GM19023 (cell line): ENCODE data around the gene DNAH5.
"Not testable (repeated sequence)": the region's sequence is repeated elsewhere in the genome, so short reads cannot be mapped to it uniquely, and the experiment has no call there.

Experiments used
- ATAC-seq: cut with Tn5 transposase; IDR thresholded peaks from one replicate; pipeline ENCODE4 v1.9.1; 2021; ENCODE audit warnings: mild to moderate bottlenecking, moderate library complexity; ENCODE audit not compliant: unreplicated experiment

DNAH5 gene

GRCh38 chr5:13833440-13833839 lies 111.0 kb downstream of the DNAH5 start:
- no peak for ATAC-seq

DNA sequence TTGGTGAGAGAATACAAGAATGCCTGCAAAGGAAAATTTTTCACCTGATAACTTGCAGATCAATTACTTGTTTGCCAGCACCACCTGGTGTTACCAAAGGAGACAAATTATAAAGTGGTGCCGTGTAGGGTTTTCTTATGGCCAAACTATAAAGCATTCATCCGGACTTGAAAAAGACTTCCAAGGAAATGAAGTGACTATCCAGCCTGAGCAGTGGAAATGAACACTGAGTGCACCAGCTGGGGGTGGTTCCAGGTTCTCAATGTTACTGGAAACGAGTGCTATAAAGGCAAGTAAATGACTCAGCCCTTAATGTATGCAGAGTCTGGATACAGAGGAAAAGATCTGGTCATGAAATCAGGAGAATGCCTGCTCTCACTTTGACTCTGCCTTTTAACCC lies 113.1 kb downstream of the DNAH5 start:
- ATAC-seq = no peak

DNA sequence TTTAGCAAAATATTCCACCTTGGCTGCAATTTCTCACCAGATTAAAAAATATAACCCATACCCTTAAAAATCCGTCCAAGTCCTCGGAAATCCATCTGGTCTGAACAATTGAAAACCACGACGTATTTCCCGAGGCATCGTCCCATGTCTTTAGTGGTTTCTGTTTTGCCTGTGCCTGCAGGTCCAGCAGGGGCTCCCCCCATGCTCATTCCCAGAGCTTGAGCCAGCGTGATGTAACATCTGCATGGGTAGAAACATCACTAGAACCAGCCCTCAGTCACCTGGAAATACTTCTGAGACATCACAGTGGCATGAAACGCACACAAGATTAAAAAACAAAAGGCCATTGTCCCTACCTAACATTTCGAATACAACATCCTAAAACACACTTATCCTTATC lies 114.0 kb downstream of the DNAH5 start:
- ATAC-seq = no peak

GRCh38 chr5:13821366-13821765 lies 123.1 kb downstream of the DNAH5 start:
- no peak for ATAC-seq

DNA sequence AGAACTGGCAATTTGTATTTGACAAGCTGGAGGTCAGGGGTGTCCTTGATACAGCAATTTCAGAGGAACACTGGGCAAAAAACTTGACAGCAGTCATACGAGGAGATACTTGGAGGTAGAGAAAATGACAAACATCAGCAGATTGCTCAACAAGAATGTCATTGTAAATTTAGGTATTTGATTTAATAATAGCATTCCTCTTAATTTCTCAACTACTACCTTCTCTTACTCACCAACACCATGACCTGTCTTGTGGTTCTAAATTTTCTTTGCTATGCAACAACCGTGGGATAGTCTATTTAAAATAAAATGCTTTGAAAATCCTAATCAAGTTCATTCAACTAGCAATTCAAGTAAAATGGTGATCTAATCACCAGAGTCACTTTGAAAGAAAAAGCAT lies 128.4 kb downstream of the DNAH5 start:
- no peak for ATAC-seq

DNA sequence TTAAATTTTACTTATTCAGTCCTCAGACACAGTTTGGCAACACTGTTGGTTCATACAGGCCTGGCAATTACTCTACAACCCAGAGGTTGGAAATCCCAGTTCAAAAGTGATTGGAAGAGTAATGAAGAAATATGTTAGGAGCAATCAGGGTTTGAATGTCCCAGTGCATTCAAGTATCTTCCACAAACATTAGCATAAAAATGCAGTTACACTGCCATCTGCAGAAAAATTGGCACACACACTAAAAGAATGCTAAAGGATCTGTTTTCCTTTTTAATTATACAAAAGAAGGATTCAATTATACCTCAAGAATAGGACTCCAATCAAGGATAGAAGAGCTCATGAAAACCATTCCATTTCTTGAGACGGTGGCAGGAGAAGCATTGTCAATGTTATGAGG lies 130.2 kb downstream of the DNAH5 start:
- ATAC-seq = no peak

DNA sequence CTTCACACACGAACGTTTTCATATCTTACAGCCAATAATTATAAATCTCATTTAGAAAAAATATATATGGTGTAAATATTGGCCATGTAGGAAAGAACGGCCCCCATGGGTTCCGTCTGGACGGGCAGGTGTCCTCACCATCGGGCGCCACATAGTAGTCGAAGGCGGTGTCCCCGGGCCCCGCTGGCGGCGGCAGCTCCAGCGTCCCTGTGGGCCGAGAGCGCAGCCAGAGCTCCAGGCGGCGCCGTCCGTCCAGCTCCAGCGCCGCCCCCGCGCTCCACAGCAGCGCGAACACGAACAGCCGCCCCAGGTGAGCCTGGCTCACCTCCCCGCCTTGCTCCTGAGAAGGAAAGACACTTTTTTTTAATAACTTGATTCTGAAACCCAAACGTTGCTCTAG lies 134.6 kb downstream of the DNAH5 start:
- no peak for ATAC-seq

DNA sequence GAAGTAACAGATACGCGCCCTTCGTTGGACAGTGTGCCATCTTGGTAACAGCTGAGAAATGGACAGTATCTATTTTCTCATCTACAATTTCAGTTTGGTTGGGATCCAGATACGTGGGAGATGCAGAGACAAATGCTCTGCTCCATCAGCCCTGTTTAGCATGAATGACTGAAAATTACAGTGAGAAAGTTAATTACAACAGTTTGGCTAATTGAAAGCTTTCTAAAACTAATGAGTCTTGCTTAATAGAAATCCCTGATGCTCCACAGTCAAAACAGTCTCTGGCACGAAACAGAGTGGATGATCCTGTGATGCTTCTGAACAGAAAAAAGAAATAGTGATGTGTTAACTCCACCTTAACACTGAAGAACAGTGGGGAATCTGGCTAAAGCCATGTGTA lies 140.2 kb downstream of the DNAH5 start:
- ATAC-seq = no peak

- not testable (repeated sequence) for ATAC-seq
These were observed 145.9 kb downstream of the DNAH5 start for GRCh38 chr5:13798569-13798968.

DNA sequence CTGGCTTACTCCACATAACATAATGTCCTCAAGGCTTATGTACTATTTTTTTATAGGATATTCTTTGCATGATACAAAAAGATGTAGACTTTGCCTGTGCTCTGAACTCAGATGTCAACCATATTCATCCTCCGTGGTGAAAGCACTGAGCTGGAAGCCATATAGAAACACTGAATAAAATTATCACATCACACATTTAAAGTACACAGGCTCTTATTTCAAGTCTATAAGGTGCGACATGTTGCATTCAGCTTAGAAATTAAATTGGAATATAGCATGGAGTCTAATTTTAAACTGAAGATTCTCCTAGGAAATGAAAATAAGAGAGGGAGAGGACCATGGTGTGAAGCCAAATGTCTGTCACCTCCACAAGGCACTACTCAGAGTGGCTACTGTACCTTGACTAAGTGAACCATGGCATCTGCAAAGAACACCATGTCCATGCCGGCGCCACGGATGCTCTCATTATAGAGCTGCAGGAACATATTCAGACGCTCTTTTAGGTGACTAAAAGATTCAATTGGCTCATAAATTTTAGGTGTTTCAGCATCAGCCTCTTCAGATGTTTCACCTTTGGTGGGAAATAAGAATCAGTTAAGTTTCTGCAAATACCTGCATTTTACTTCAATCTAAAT lies 158.6 kb downstream of the DNAH5 start:
- ATAC-seq = no peak

GRCh38 chr5:13783726-13784125 lies 160.8 kb downstream of the DNAH5 start:
- ATAC-seq = no peak

DNA sequence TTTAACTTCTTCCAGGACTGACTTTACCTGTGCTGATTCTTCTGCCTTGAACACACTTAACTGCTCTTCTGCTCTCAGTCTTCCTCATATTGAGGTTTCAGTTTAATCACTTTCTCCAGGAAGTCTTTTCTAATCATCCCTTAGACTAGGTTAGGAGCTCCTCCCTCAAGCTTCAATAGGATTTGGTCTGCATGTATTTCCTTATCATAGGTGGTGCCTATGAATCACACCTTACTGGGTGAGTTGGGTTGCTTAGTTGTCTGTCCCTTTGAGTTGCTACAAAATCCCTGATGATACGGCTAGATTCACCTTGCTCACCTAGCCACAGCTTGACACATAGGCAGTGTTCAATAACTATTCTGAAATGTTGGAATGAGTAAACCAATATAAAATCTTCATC lies 164.4 kb downstream of the DNAH5 start:
- no peak for ATAC-seq

DNA sequence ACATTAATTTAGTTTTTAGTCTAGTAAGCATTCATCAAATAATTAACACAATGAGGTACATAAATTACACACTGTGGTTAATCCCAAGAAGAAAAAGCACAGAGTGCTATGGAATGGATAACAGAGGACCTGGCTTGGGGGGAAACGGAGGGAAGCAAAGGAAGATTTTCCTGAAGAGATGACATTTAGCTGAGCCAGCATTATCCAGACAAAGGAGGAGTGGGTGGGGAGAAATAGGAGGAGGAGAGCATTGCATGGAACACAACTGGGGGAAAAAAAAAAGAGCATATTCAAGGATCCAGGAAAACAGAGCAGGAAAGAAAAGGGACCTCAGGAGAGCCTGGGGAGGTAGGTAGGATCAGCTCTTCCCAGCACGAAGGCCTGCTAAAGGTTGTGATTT lies 170.8 kb downstream of the DNAH5 start:
- no peak for ATAC-seq

- no peak for ATAC-seq
These were observed 173.4 kb downstream of the DNAH5 start for GRCh38 chr5:13771011-13771571.

DNA sequence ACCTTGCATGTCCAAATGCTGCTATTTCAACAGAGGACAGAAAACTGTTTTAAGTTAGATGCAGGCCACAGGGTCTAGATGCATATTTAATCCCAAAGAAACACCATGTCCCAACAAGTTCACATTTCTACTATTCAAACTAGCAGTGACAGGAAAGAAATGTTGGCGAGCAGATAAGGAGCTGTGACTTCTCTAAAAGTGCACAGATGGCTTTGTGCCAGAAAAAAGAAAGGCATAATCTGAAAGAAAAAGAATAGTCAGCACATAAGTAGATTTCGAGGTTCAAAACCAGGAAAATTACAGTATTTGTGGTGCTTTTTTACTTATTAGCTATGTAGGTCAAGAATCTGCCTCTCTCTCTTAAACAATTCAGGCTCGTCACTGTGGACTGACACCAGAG lies 178.3 kb downstream of the DNAH5 start:
- ATAC-seq = no peak

GRCh38 chr5:13763719-13764118 lies 180.8 kb downstream of the DNAH5 start:
- ATAC-seq = no peak

DNA sequence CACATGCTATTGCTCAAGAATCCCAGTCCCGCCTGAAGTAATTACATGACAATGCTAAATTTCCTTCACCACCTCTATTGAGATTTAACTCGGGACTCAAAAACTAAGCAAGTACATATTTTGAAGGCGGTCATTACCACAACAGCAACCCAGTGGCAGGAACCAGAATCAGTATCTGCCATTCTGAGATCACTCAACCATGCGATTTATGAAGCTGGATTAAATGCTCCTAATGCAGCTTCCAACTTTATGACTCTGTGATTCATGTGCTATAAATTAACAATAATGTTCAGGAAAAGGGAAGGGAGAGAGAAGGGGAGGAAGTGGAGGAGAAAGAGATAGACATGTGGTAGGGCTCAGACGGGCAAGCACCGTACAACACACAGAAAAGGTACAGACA lies 194.7 kb downstream of the DNAH5 start:
- ATAC-seq = no peak

- ATAC-seq = no peak
These were observed 198.5 kb downstream of the DNAH5 start for GRCh38 chr5:13746026-13746425.

DNA sequence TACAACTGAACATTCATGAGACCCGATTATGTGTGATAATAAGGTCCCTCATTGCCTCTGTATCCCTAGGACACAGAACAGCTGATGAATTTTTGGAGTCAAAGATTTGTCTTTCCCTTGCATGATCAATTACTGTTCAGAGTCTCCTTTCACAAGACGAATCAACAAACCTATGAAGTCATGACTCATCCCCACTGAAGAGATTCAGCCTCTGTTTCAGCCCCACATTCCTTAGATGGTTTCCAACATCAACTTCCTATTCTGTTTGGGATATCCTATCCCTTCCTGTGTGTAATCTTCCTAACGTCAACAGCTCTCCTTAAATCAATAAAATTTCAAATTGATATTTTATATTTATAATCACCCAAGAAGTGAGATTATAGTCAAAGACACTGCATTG lies 199.0 kb downstream of the DNAH5 start:
- no peak for ATAC-seq

DNA sequence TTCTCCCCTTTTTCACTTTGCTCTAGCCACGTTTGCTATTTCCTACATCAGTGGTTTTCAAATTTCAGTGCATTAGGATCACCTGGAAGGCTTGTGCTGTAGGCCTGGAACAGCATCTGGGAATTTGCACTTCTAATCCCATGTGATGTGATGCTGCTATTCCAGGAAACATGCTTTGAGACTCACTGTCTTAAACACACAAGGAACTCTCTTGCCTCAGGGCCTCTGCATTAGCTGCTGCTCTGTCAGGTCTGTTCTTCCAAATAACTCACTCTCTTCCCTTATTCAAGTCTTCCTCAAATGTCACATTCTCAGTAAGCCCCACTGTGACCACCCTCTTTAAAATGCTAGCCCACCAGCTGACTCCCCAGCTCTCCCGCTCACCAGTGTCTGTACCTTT lies 204.0 kb downstream of the DNAH5 start:
- ATAC-seq = no peak

- no peak for ATAC-seq
These were observed 205.0 kb downstream of the DNAH5 start for GRCh38 chr5:13739479-13739878.

GRCh38 chr5:13735691-13736090 lies 208.8 kb downstream of the DNAH5 start:
- no peak for ATAC-seq

DNA sequence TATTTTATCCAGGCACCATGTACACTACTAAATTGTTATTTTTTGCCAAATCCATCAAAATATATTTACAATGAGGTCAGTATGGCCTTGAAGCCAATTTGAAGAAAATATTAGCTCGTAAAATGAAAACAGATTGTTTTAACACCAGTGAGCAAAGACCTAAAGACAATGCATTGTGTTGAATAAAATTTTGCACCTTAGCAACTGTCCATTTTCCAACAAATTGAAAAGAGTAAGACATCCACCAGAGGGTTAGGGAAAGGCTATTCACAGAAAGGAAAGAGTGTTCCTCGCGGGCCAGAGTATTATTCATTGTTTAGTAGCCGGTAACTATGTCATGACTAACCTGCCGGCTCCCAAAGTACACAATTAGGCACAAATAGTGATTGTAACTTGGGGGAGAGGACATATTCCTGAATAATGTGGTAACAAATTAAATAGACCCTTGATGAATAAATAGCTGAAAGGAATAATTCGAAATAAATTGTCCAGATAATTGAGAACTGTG lies 213.3 kb downstream of the DNAH5 start:
- no peak for ATAC-seq
